Osteoblast (primary cell): ENCODE results near the gene CAMK1. TPM values are rescaled to one million over a fixed set of nuclear protein-coding genes. Genes with fewer than 3 reads are reported as not detected.
A peak's percentile ranks its signal among the peaks of the same experiment; 100 is the strongest.

Experiments
- DNase-seq: peaks from one replicate; pipeline ENCODE4 v3.0.0; 2011; ENCODE audit warnings: low spot score, mixed read lengths; ENCODE audit not compliant: insufficient read length; ENCODE audit errors: missing footprints
- H2AFZ ChIP-seq: 2 replicates; pipeline ENCODE4 v1.6.0; 2011; ENCODE audit warnings: mild to moderate bottlenecking, low read length
- H3K27ac ChIP-seq: 2 replicates; pipeline ENCODE4 v1.5.1; 2011; ENCODE audit warnings: mild to moderate bottlenecking, low read depth, low read length, moderate library complexity
- H3K27me3 ChIP-seq: 2 replicates; pipeline ENCODE4 v1.6.0; 2012; ENCODE audit warnings: mild to moderate bottlenecking, control low read depth, inconsistent platforms, low read length, moderate library complexity; ENCODE audit not compliant: insufficient read depth
- H3K36me3 ChIP-seq: 2 replicates; pipeline ENCODE4 v1.5.1; 2011; ENCODE audit warnings: mild to moderate bottlenecking, low read length, control low read depth, moderate library complexity; ENCODE audit not compliant: insufficient read depth
- H3K4me1 ChIP-seq: 2 replicates; pipeline ENCODE4 v1.5.1; 2011; ENCODE audit warnings: mild to moderate bottlenecking, low read length, control low read depth, moderate library complexity; ENCODE audit not compliant: insufficient read depth
- H3K4me2 ChIP-seq: 2 replicates; pipeline ENCODE4 v1.6.0; 2011; ENCODE audit warnings: mild to moderate bottlenecking, low read length; ENCODE audit not compliant: insufficient read depth
- H3K4me3 ChIP-seq: fragments of 200-600 bp; sonication (generic); 3 replicates; pipeline ENCODE4 v1.5.1; 2012; ENCODE audit warnings: mild to moderate bottlenecking, low read length, inconsistent platforms; ENCODE audit not compliant: insufficient read depth
- H3K79me2 ChIP-seq: 2 replicates; pipeline ENCODE4 v1.6.0; 2012; ENCODE audit warnings: mild to moderate bottlenecking, low read length, control low read depth, inconsistent platforms; ENCODE audit not compliant: insufficient read depth
- H3K9me3 ChIP-seq: 2 replicates; pipeline ENCODE4 v1.5.1; 2011; ENCODE audit warnings: low read depth, low read length, control low read depth
- H4K20me1 ChIP-seq: 2 replicates; pipeline ENCODE4 v1.6.0; 2012; ENCODE audit warnings: mild to moderate bottlenecking, low read length, control low read depth; ENCODE audit not compliant: insufficient read depth
- CTCF ChIP-seq: IDR thresholded peaks from 2 replicates; pipeline ENCODE4 v1.5.1; 2011; ENCODE audit warnings: mild to moderate bottlenecking, low read depth, low read length, moderate library complexity; ENCODE audit errors: extremely low read depth
- total RNA-seq: library from RNA; depleted of rRNA; stranded (reverse); fragments of >200 nt; gene quantifications from 2 replicates; pipeline ENCODE4 v1.2.3, GENCODE V29; 2012

Gene CAMK1
- total RNA-seq, 1 donor, result 22.1 TPM

GRCh38 chr3:9770276-9770812 is 597 bp upstream of the CAMK1 start:
- H3K27ac ChIP-seq, result peak overlapping the region; percentile 52

GRCh38 chr3:9769012-9769411 is 735 bp downstream of the CAMK1 start:
- Histone ChIP-seq H3K9me3 (no peaks in the 10 kb centered on the region), H4K20me1 (no peaks in the 10 kb centered on the region), H3K27ac (peak overlapping the region; percentile 52), H2AFZ (peak overlapping the region; percentile 38), H3K4me1 (peaks cover 23% of the 10 kb centered on the region), H3K36me3 (peaks cover 4% of the 10 kb centered on the region), H3K79me2 (peaks cover 21% of the 10 kb centered on the region), H3K4me3 (peak overlapping the region; percentile 78), H3K4me2 (peak overlapping the region; percentile 92), H3K27me3 (no peaks in the 10 kb centered on the region)
- peak; percentile 53 for DNase-seq
- TF ChIP-seq CTCF, result no peak

More at GRCh38 chr3:9770276-9770812, 597 bp upstream of the CAMK1 start:
- peak overlapping the region; percentile 92 for H3K4me2 ChIP-seq
- no peak for TF ChIP-seq CTCF
- peak; percentile 77 for DNase-seq
- H3K36me3 ChIP-seq, result peaks cover 4% of the 10 kb centered on the region
- H3K79me2 ChIP-seq, result peaks cover 21% of the 10 kb centered on the region
- H2AFZ ChIP-seq, result peak overlapping the region; percentile 80
- H3K27me3 ChIP-seq, result no peaks in the 10 kb centered on the region
- H3K9me3 ChIP-seq, result no peaks in the 10 kb centered on the region
- H4K20me1 ChIP-seq, result no peaks in the 10 kb centered on the region
- peaks cover 23% of the 10 kb centered on the region for H3K4me1 ChIP-seq
- peak overlapping the region; percentile 78 for H3K4me3 ChIP-seq

GRCh38 chr3:9768141-9768775 is 1.5 kb downstream of the CAMK1 start:
- H4K20me1 ChIP-seq, result no peaks in the 10 kb centered on the region
- TF ChIP-seq CTCF, result no peak
- H3K79me2 ChIP-seq, result peaks cover 21% of the 10 kb centered on the region
- no peak overlapping the region for H3K27ac ChIP-seq
- H3K9me3 ChIP-seq, result no peaks in the 10 kb centered on the region
- H3K4me2 ChIP-seq, result peak overlapping the region; percentile 92
- H3K27me3 ChIP-seq, result no peaks in the 10 kb centered on the region
- peaks cover 5% of the 10 kb centered on the region for H3K36me3 ChIP-seq
- no peak overlapping the region for H3K4me3 ChIP-seq
- no peak overlapping the region for H2AFZ ChIP-seq
- peaks cover 23% of the 10 kb centered on the region for H3K4me1 ChIP-seq
- DNase-seq, result peak; percentile 62

DNA sequence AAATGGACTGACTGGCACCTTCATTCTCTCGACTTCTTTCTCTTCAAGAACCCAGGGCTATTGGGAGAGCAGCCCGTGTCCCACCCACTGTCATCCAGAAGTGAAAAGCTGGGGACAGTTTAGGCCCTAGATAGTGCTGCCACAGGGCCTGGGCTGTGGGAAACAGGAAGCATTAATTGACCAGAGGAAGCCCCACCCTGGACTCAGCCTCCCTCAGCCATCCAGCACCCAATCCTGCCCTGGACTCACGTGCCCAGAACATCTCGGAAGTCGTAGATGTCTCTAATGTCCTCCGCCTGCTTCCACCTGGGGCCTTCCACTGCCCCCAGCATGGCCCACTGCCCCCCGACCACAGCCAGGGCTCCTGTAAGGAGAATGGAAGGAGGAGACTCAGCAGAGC is 2.3 kb downstream of the CAMK1 start:
- H3K27ac ChIP-seq, result no peak overlapping the region
- H4K20me1 ChIP-seq, result no peaks in the 10 kb centered on the region
- H3K4me3 ChIP-seq, result no peak overlapping the region

More for the DNA sequence above, 2.3 kb downstream of the CAMK1 start:
- H3K4me1 ChIP-seq, result peaks cover 23% of the 10 kb centered on the region
- no peak overlapping the region for H3K4me2 ChIP-seq
- TF ChIP-seq CTCF, result no peak
- H2AFZ ChIP-seq, result no peak overlapping the region
- peaks cover 21% of the 10 kb centered on the region for H3K79me2 ChIP-seq
- no peaks in the 10 kb centered on the region for H3K9me3 ChIP-seq
- H3K27me3 ChIP-seq, result no peaks in the 10 kb centered on the region
- H3K36me3 ChIP-seq, result peaks cover 13% of the 10 kb centered on the region
- no peak for DNase-seq
